Measurements from ENCODE around the gene EML4. TPM values are rescaled to one million over a fixed set of nuclear protein-coding genes. Genes with fewer than 3 reads are reported as not detected.
A peak's percentile ranks its signal among the peaks of the same experiment; 100 is the strongest.

The EML4 gene
- total and polyA plus RNA-seq, 10 of the 15 experiments (the other 5 are each of a cell fraction or from before 2014, with no cell fraction given), result 23.1 to 91.3 (median 77.4) TPM

- no peak for TF ChIP-seq CUX1 (IDR thresholded peaks at IDR 0.05; ENCODE audit: insufficient replicate concordance, low read depth, low read length)
- TF ChIP-seq USF1 (IDR thresholded peaks at IDR 0.05; ENCODE audit: borderline replicate concordance, extremely low read length, insufficient read depth, low read depth, low read length), result peak; percentile 60
- TF ChIP-seq NRF1 (conservative IDR thresholded peaks at IDR 0.05; ENCODE audit: low read depth, low read length), result peak; percentile 65
- TF ChIP-seq, protein P1, sequence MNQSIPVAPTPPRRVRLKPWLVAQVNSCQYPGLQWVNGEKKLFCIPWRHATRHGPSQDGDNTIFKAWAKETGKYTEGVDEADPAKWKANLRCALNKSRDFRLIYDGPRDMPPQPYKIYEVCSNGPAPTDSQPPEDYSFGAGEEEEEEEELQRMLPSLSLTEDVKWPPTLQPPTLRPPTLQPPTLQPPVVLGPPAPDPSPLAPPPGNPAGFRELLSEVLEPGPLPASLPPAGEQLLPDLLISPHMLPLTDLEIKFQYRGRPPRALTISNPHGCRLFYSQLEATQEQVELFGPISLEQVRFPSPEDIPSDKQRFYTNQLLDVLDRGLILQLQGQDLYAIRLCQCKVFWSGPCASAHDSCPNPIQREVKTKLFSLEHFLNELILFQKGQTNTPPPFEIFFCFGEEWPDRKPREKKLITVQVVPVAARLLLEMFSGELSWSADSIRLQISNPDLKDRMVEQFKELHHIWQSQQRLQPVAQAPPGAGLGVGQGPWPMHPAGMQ (IDR thresholded peaks at IDR 0.05; ENCODE audit: borderline replicate concordance), result peak; percentile 98
- TF ChIP-seq RUNX3 (IDR thresholded peaks at IDR 0.05; ENCODE audit: low read length), result peak; percentile 79
- peak; percentile 22; the same call in 1 of the 2 replicates for TF ChIP-seq PAX5 (IDR thresholded peaks at IDR 0.05; ENCODE audit: borderline replicate concordance, low read depth, low read length)
- TF ChIP-seq EED (IDR thresholded peaks at IDR 0.05; ENCODE audit: low read depth), result no peak
- TF ChIP-seq CBX3 (IDR thresholded peaks at IDR 0.05; ENCODE audit: borderline replicate concordance, low read depth), result no peak
- TF ChIP-seq, protein P2, sequence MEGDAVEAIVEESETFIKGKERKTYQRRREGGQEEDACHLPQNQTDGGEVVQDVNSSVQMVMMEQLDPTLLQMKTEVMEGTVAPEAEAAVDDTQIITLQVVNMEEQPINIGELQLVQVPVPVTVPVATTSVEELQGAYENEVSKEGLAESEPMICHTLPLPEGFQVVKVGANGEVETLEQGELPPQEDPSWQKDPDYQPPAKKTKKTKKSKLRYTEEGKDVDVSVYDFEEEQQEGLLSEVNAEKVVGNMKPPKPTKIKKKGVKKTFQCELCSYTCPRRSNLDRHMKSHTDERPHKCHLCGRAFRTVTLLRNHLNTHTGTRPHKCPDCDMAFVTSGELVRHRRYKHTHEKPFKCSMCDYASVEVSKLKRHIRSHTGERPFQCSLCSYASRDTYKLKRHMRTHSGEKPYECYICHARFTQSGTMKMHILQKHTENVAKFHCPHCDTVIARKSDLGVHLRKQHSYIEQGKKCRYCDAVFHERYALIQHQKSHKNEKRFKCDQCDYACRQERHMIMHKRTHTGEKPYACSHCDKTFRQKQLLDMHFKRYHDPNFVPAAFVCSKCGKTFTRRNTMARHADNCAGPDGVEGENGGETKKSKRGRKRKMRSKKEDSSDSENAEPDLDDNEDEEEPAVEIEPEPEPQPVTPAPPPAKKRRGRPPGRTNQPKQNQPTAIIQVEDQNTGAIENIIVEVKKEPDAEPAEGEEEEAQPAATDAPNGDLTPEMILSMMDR (IDR thresholded peaks at IDR 0.05 in 2 of 3, conservative IDR thresholded peaks at IDR 0.05 in 1 of 3; ENCODE audit: control insufficient read depth in 2 of 3, extremely low read depth in 1 of 3, insufficient read depth in 1 of 3, low read depth in 3 of 3, low read length in 3 of 3), result peak in 2 of 3 experiments; percentile 31 to 70; a peak in 3 of 6 replicates
- TF ChIP-seq TARDBP (IDR thresholded peaks at IDR 0.05; ENCODE audit: borderline replicate concordance), result no peak
- TF ChIP-seq SREBF2 (IDR thresholded peaks at IDR 0.05; ENCODE audit: low read length), result no peak
- TF ChIP-seq ZBTB11 (CRISPR knock-in tag; IDR thresholded peaks at IDR 0.05), result no peak
Measured at GRCh38 chr2:42360890-42361727, 192.0 kb downstream of the EML4 start, which contains the start of gene COX7A2L (continued).
